Amniotic stem cell (primary cell): ENCODE data around the gene ZBTB8A.
A peak's percentile ranks its signal among the peaks of the same experiment; 100 is the strongest.
"Not testable (repeated sequence)": the region's sequence is repeated elsewhere in the genome, so short reads cannot be mapped to it uniquely, and the experiment has no call there.

Experiments used
- DNase-seq: peaks from one replicate; lab custom pipeline; 2025; lab: John Stamatoyannopoulos, UW

Gene ZBTB8A

GRCh38 chr1:32619701-32620485, 80.7 kb downstream of the ZBTB8A start:
- DNase-seq: no peak

GRCh38 chr1:32622205-32622604, 83.0 kb downstream of the ZBTB8A start:
- DNase-seq: no peak

- DNase-seq: no peak
Observed at GRCh38 chr1:32622806-32623681, 83.8 kb downstream of the ZBTB8A start.

GRCh38 chr1:32623775-32624174, 84.5 kb downstream of the ZBTB8A start:
- no peak for DNase-seq

GRCh38 chr1:32626176-32626575, 86.9 kb downstream of the ZBTB8A start:
- no peak for DNase-seq

- no peak for DNase-seq
Observed at GRCh38 chr1:32627596-32628162, 88.5 kb downstream of the ZBTB8A start.

GRCh38 chr1:32630173-32630572, 90.9 kb downstream of the ZBTB8A start:
- not testable (repeated sequence) for DNase-seq

- no peak for DNase-seq
Observed at GRCh38 chr1:32632829-32633228, 93.6 kb downstream of the ZBTB8A start.

GRCh38 chr1:32635508-32636277, 96.5 kb downstream of the ZBTB8A start:
- no peak for DNase-seq

- DNase-seq: no peak
Observed at GRCh38 chr1:32636914-32637645, 97.9 kb downstream of the ZBTB8A start.

- no peak for DNase-seq
Observed at GRCh38 chr1:32639489-32640075, 100.4 kb downstream of the ZBTB8A start.

GRCh38 chr1:32642292-32642827, 103.1 kb downstream of the ZBTB8A start:
- not testable (repeated sequence) for DNase-seq

GRCh38 chr1:32644426-32644825, 105.2 kb downstream of the ZBTB8A start:
- DNase-seq: no peak

GRCh38 chr1:32647308-32648134, 108.3 kb downstream of the ZBTB8A start:
- no peak for DNase-seq

GRCh38 chr1:32650248-32650751, 111.1 kb downstream of the ZBTB8A start, which contains the start of gene ZBTB8OS:
Gene ZBTB8OS (minus strand): TSS chr1:32650550. CDS start chr1:32650529, 21 bp downstream.
- DNase-seq: peak; percentile 90

GRCh38 chr1:32650752-32651460, 111.7 kb downstream of the ZBTB8A start, which contains the start of gene RBBP4:
Gene RBBP4 (plus strand): TSS chr1:32651208. CDS start chr1:32651307, 99 bp downstream.
- DNase-seq: peak; percentile 87

GRCh38 chr1:32651461-32652073, 112.3 kb downstream of the ZBTB8A start:
- DNase-seq: no peak
